ENCODE measurements around the gene SP2.

GRCh38 chr17:47846716-47847340 is 49.2 kb upstream of the SP2 start:
- TF ChIP-seq CTCF (IDR thresholded peaks at IDR 0.05): no peak
- no peak for TF ChIP-seq POLR2A (IDR thresholded peaks at IDR 0.05)
